Left lobe of liver (tissue), 2 donors: ENCODE results near the gene DNAJC5. TPM values are rescaled to one million over a fixed set of nuclear protein-coding genes. Genes with fewer than 3 reads are reported as not detected.
"Not testable (repeated sequence)": the region's sequence is repeated elsewhere in the genome, so short reads cannot be mapped to it uniquely, and the experiment has no call there.

ENCODE experiments used
- ATAC-seq: fragments of 200-7000 bp; cut with Tn5 transposase; one replicate; pipeline ENCODE4 v1.9.1; 2020; ENCODE audit warnings: mild to moderate bottlenecking, moderate library complexity
- DNase-seq: peaks from one replicate; pipeline ENCODE4 v3.0.0-alpha.2; 2020; ENCODE audit warnings: low spot score
- total RNA-seq: library from RNA; stranded (reverse); gene quantifications from one replicate; pipeline ENCODE4 v1.2.1, GENCODE V29; 2021
- donor health status: DM: no; HTN: no; CAD: no; lungs with moderate emphysema.
- donor health status: DM: no; HTN: yes; CAD: no.

Gene DNAJC5
- total RNA-seq, 1 donor from 2014 or later: 17.8 TPM

GRCh38 chr20:63861365-63861934, 33.5 kb upstream of the DNAJC5 start, which contains the start of gene ABHD16B:
Gene ABHD16B, plus strand, starts transcription at chr20:63861498. Its CDS starts 43 bp downstream, at chr20:63861541.
- ATAC-seq: no peak
- no peak for DNase-seq

DNA sequence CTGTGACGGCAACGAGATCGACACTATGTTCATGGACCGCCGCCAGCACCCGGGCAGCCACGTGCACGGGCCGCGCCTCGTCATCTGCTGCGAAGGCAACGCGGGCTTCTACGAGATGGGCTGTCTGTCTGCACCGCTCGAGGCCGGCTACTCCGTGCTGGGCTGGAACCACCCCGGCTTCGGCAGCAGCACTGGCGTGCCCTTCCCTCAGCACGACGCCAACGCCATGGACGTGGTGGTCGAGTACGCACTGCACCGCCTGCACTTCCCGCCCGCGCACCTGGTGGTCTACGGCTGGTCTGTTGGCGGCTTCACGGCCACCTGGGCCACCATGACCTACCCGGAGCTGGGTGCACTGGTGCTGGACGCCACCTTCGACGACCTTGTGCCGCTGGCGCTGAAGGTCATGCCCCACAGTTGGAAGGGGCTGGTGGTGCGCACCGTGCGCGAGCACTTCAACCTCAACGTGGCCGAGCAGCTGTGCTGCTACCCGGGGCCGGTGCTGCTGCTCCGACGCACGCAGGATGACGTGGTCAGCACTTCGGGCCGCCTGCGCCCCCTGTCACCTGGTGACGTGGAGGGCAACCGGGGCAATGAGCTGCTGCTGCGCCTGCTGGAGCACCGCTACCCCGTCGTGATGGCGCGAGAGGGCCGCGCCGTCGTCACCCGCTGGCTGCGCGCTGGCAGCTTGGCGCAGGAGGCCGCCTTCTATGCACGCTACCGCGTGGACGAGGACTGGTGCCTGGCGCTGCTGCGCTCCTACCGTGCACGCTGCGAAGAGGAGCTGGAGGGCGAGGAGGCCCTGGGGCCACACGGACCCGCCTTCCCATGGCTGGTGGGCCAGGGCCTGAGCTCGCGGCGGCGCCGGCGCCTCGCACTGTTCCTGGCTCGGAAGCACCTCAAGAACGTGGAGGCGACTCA, 32.7 kb upstream of the DNAJC5 start:
- no peak for ATAC-seq

GRCh38 chr20:63863021-63863797, 31.7 kb upstream of the DNAJC5 start:
- ATAC-seq (no peak), DNase-seq (no peak)

More for the DNA sequence above, 32.7 kb upstream of the DNAJC5 start:
- DNase-seq: no peak

DNA sequence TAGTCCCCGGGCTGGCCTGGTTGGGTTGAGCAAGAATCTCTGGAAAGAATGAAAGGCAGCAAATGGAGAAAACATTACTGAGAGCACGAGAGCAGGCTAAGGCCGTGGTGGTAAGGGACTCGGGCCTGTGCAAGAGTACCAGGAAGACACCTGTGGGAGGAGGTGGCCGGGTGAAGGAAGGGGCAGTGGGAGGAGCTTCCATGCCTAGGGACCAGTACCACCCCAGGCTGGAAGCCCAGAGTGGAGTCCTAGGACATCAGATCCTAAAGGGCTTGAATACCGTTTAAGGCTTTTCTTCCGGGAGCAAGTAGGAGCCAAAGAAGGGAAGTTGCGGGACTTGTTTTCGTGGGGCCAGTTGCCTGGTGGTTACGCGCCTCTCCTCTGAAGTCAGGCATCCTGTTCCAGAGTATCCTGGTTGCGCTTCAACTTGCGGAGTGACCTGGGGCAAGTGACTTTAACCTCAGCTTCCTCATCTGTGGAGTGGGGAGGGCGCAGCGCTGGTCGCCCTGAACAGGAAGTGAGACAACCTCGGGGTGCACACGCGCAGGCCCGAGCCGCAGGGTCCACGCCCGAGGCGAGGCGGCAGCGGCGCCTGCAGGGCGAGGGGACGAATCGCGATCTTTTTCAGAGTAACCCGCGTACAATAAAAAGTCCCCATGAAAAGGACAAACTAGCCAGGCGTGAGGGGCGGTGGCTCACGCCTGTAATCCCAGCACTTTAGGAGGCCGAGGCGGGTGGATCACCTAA, 31.0 kb upstream of the DNAJC5 start:
- peak; percentile 88 for DNase-seq
- peak; percentile 76 for ATAC-seq

GRCh38 chr20:63864545-63864977, 30.4 kb upstream of the DNAJC5 start:
- DNase-seq: no peak
- no peak for ATAC-seq

DNA sequence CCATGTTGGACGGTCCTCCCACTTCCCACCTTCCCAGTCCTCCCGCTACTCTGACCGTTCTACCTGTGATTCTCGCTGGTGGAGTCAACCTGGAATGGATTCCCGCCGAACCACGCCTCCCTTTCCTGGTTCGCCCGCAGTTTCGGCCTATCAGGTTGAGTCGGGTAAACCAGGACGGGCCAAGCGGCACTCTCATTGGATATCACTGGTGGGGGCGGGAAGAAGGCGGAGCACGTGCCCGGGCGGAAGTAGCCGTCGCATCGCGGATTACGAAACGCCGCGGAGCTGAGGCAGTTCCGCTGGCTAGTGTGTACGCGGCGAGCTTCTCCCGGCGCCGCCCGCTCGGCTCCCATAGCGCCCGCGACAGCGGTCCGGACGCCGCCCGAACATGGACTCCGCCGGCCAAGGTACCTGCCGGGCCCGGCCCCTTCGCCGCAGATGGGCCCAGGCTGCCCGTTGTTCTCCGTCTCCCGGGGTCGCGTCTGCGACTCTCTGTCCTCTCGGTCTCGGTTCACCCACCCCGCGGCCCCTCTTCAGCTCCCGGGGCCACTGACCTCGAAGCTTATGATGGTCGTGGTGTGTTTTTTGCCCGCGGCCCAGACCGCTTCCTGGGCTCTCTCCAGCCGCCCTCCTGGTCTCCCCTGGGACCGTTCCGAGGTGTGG, 29.8 kb upstream of the DNAJC5 start, which contains the start of gene TPD52L2:
TSS of gene TPD52L2 (plus strand) at position 293 of the 663 bp plus-strand sequence. CDS start at position 389, 96 bp downstream.
- peak; percentile 87 for ATAC-seq
- peak; percentile 100 for DNase-seq

- ATAC-seq, DNase-seq: not testable (repeated sequence)
Observed at GRCh38 chr20:63867042-63867441, 27.9 kb upstream of the DNAJC5 start.

DNA sequence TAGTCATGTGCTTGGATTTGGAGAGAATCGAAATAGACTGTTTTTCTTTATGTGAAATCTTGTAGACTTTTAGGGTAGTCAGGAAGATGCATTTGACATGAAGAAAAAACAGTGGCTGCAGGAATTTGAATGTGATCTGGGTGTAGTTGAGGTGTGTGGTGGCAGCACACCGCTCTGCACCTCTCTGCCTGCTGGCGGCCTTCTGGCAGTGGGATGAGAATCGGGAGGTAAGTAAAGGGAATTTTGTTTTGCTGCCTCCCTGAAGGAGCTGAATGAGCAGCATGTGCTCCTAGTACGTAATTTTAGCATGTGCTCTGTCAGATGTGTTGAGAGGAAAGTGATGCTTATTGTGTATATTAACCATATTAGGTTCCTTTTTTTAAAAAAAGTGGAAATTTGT, 26.7 kb upstream of the DNAJC5 start:
- DNase-seq: no peak

DNA sequence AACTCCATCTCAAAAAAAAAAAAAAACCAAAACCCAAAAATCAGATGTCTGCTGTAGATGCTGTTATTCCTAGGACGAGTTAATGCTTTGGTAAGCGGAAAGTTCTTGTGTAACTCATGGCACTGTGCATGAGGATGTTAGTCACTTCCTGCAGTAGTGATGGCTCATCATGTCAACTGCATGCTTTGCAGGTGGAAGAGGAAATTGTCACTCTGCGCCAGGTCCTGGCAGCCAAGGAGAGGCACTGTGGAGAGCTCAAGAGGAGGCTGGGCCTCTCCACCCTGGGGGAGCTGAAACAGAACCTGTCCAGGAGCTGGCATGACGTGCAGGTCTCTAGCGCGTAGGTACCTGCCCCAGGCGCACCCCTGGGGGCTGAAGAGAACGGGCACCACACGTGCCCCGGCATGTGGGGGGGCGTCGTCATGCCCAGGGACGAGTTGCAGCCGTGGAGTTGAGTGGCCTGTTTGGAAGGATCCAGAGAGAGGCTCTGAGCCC, 21.4 kb upstream of the DNAJC5 start:
- DNase-seq (no peak), ATAC-seq (peak; percentile 77)

More for the DNA sequence above, 26.7 kb upstream of the DNAJC5 start:
- ATAC-seq: no peak

DNA sequence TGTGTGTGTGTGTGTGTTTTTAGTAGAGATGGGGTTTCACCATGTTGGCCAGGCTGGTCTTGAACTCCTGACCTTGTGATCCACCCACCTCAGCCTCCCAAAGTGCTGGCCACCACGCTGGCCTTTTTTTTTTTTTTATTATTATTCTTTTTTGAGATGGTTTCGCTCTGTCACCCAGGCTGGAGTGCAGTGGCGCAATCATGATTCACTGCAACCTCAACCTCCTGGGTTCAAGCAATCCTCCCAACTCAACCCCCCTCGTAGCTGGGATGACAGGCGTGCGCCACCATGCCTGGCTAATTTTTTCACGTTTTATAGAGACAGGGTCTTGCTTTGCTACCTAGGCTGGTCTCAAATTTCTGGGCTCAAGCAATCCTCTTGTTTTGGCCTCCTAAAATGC, 20.7 kb upstream of the DNAJC5 start:
- not testable (repeated sequence) for DNase-seq, ATAC-seq

GRCh38 chr20:63876489-63877036, 18.4 kb upstream of the DNAJC5 start:
- no peak for ATAC-seq

DNA sequence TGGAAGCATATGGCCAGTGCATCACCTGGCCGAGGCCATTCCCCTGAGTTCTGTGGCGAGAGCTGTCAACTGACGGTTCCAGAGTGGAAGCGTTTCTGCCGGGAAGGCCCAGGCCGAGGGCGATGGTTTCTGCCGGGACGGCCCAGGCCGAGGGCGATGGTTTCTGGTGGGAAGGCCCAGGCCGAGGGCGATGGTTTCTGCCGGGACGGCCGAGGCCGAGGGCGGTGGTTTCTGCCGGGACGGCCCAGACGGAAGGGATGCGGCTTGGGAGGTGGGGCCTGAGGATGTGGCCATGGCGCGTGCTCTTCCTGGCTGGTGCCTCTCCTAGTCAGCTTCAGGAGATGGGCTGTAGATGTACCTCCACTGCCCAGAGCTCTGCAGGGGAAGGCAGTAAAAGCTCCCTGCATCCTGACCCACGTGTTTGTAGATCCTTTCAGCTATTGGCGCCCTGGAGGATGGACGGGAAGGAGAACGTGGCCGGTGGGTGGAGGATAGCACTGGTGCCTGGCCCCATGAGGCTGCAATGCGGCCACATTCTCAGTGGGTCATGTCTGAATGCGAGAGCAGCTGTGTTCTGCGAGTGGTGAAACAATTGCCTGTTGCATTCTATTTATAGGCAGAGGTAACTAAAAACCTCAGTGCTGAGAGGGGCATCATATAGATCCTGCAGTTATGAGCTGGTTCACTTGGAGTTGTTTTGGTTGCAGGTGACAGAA, 17.0 kb upstream of the DNAJC5 start:
- DNase-seq (no peak), ATAC-seq (peak; percentile 39)

More at GRCh38 chr20:63876489-63877036, 18.4 kb upstream of the DNAJC5 start:
- no peak for DNase-seq

DNA sequence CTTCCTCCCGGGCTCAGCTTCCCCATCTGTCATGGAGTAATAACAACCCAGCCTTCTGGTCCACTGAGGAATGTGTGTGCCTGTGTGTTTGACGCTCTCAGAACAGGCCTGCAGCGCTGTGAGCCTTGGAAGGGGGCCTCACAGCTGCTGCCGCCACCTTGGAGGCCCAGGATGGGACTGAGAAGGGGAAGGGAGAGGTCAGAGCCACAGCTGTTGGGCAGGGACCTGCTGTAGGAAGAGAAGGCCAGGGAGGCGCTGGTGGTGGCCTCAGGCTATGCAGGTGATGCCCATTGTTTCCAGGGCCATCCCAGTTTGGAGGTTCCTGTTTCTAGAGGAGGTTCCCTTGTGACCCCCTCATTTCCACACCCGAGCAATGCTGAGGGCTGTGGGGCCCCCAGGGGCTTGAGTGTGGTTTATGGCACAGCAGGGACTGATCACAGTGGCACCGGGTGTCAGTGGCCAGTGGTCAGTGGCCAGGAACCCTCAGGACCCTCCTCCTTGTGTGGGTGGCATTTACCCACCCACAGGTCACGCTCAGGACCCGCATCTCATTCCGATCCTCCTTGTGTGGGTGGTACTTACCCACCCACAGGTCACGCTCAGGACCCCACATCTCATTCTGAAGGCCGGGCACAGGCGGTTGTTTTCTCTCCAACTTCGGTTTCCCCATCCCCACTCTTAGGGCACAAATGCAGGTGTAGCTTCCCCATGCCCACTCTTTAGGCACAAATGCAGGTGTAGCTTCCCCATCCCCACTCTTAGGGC, 15.8 kb upstream of the DNAJC5 start:
- ATAC-seq (no peak), DNase-seq (no peak)

DNA sequence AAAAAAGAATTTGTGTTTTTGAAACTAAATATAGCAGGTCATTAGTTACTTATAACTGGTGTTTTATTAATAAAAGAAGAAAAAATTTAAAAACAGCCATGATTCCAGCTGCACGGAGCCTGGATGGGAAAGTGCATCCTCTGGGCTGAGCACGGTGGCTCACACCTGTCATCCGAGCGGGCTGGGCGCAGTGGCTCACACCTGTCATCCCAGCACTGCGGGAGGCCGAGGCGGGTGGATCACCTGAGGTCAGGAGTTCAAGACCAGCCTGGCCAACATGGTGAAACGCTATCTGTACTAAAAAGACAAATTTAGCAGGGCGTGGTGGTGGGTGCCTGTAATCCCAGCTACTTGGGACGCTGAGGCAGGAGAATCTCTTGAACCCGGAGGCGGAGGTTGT, 14.0 kb upstream of the DNAJC5 start:
- ATAC-seq, DNase-seq: not testable (repeated sequence)

DNA sequence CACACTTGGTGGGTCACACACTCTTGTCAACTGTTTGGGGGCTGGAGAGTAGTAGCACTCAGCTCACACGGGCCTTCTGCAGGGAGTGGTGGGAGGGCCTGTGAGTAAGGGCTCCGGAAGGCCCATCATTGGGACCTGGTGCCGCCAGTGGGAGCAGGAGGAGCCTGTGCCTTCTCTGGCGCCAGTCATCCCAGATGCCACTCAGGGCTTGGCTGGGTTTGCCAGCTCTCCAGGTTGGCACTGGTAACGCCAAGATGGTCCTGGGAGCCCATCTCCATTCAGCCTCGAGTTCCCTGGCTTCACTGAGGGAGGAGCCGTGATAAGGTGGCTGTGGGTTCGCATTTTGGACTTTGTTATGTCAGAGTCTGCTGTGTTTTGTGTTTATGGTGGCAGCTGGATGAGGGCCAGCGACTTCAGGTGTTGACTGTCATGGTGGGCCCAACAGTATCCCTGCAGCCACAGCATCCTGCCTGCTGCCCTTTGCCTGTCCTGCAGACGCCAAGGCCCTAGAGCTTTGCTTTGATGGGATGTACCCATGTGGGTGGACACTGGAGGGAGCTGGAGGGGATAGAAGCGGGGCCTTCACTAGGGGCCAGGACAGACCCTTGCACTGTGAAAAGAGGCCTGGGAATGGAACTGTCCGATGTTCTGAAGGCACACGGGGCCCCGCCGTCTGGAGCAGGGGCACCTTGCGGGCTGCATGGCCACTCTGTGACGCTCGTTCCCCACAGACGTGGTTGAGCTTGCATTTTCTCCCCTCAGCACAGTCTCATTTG, 13.3 kb upstream of the DNAJC5 start:
- DNase-seq (no peak), ATAC-seq (no peak)

- ATAC-seq (peak; percentile 42), DNase-seq (no peak)
Observed at GRCh38 chr20:63882257-63883200, 12.4 kb upstream of the DNAJC5 start.
